ENCODE results near the gene POLE. TPM values are rescaled to one million over a fixed set of nuclear protein-coding genes. Genes with fewer than 3 reads are reported as not detected.

POLE gene
- total RNA-seq, 1 donor from 2014 or later, result 32.1 TPM

DNA sequence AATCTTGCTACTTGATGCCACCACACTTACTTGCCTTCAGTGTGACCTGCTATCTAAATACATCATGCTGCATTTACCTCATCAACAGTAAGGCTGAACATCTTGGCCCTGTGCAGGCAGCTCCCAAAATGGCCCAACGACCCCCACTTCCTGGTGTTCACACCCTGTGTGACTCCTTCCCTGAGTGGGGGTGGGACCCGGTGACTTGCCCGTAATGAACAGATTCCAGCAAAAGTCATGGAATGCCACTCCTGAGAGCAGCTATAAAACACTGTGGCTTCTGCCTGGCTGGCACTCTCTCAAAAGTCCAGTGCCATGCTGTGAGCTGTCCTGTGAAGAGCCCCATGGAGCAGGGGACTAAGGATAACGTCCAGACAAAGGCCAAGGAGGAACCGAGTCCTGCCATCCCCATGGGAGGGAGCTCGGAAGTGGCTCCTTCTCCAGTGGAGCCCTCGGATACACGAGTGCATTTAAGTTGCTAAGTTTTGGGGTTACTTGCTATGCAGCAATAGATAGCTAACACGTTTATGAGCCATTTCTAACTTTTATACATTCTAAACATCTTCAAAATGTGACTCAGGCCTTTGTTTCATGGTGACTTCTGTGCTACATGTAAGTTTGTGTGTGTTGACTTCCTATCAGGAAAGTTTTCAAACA, 35.6 kb downstream of the POLE start:
- DNase-seq, result no peak

- DNase-seq, result no peak
Measured at GRCh38 chr12:132649226-132649945, 37.8 kb downstream of the POLE start.

- DNase-seq, result no peak
Measured at GRCh38 chr12:132648616-132649225, 38.4 kb downstream of the POLE start.

DNA sequence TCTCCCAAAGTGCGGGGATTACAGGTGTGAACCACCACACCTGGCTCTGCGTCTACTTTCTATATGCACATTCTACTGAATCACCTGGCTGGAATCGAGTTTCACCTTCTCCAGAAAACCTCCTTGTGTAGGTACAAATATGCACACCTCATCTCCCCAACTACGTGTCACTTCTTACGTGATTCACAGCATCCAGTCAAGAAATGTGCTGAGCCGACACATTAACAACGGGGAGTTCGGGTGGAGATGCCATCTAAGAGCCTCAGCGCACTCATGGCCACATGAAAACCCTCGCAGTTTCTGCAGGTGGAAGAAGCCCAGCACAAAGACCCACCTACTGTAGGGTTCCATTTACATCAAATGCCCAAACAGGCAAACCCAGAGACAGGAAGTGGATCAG, 39.3 kb downstream of the POLE start:
- DNase-seq, result no peak

GRCh38 chr12:132646850-132647249, 40.3 kb downstream of the POLE start:
- DNase-seq, result no peak

GRCh38 chr12:132642846-132643835, 44.0 kb downstream of the POLE start:
- no peak for DNase-seq

- no peak for DNase-seq
Measured at GRCh38 chr12:132641811-132642650, 45.1 kb downstream of the POLE start.

GRCh38 chr12:132640936-132641335, 46.2 kb downstream of the POLE start:
- no peak for DNase-seq

GRCh38 chr12:132639956-132640520, 47.1 kb downstream of the POLE start:
- no peak for DNase-seq

DNA sequence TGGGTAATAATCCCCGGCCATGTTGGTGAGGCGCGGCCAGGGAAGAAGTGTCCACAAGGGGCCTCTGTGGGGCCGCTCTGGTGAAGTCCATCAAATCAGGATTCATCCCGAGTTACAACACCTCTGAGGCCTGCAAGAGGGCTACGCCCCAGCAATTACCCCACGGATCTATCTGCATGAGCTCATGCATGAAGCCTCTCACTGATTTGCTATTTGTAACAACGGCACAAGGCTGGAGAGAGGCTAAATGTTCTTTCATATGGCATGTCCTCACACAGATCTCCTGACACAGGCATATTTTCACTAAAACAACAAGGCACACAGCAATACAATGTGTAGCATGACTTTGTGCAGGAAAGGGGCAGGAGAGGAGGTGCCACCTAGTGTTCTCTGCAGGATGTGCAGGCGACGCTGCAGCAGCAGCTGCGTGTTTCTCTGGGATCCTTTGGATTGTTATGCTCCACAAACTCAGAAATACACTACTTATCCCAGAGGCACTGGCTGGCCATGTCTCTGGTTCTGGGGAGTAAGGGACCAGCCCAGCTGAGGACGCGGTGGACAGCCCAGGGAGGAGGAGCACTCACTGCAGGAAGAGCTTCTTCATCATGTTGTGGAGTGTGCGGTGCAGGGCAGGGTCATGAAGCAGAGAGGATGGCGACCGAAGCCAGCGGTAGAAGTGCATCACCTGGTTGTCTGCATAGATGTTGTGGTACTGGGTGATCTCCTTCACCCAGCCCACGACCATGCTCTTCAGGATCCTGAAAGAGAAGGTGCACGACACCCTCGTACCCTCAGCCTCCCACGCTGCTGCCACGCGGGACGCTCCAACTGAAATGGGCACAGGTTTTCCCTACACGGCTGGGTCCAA, 48.4 kb downstream of the POLE start:
- DNase-seq, result peak; percentile 47

DNA sequence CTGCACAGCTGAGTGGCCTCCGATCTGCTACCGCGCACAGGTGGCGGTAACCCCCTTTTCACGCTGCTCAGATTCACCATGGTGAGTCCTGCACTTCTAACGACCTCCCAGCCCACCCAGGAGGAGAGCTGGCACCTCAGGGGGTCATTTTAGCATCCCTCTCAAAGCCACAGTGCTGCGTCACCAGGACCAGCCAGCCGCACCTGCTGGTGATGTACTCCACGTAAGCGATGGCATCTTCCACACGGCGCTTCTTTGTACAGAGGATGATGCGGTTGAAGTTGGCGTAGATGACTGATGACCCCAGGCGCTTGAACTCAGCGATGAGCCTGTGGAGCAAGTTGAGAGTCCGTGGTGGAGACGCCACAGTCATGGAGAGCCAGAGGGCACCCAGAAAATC, 49.3 kb downstream of the POLE start:
- DNase-seq, result no peak

- DNase-seq, result no peak
Measured at GRCh38 chr12:132635076-132635955, 51.8 kb downstream of the POLE start.

GRCh38 chr12:132634411-132634990, 52.6 kb downstream of the POLE start:
- no peak for DNase-seq

DNA sequence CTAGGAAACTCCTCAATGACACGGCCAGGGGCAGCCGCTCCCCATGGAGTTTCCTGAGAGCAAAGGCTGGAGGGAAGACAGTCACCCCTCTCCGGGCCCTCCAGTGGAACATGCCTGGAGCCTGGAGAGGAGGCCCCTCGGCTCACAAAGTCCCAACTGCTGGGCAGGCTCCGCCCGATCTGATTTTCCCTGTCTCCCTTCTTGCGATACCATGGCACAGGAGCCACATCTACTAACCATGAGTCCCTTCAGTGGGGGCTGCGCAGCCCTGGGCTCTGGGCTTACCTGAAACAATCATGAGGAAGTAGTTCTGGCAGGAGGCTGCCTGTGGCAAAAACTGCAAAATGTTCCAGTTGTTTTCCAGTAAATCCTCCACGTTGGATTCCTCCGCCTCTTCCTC, 53.2 kb downstream of the POLE start:
- DNase-seq, result no peak

GRCh38 chr12:132633398-132633797, 53.7 kb downstream of the POLE start:
- no peak for DNase-seq

DNA sequence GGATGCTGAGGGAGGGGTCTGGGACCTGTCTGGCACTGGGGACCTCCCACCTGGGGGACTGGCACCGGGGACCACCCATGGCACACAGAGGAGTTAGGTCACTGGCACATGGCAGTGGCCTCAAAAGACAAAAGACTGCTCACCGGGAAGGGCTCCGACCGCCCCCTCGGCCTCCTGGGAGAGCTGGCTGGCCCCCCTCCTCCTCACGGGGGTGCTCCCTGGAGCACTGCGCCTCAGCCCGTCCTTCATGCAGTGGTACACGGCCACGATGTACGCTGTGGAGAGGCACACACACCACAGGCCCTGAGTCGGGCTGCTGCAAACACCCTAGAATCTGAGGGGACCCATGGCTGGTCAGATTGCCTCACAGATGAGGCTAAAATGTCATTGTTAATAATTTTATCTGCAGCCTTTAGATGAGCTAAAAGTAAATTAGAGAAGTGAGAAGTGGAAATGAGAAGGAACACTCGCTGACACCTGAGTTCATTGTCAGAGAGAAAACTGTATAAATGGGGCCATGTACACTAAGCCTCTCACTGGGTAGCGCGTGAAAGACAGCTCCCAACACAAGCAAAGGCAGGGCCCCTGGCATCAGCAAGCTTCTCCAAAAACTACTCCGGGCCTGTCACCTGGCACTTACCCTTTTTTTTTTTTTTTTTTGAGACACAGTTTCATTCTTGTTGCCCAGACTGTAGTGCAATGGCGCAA, 54.5 kb downstream of the POLE start:
- no peak for DNase-seq

- no peak for DNase-seq
Measured at GRCh38 chr12:132631666-132632065, 55.5 kb downstream of the POLE start.

- DNase-seq, result no peak
Measured at GRCh38 chr12:132630672-132631071, 56.5 kb downstream of the POLE start.
